Neural cell (in vitro differentiated cells): Measurements from ENCODE around the gene MEN1.

Experiments
- EZH2 ChIP-seq: fragments of 200-600, 300-800 bp; shearing (Covaris generic), sonication (generic); IDR thresholded peaks from 2 replicates; pipeline ENCODE4 v1.6.1; 2014; ENCODE audit warnings: antibody characterized with exemption, low read length, borderline replicate concordance, mild to moderate bottlenecking; ENCODE audit not compliant: insufficient read depth, poor library complexity, severe bottlenecking
- POLR2AphosphoS5 ChIP-seq: IDR thresholded peaks from 2 replicates; pipeline ENCODE4 v1.6.1; 2012
- TAF1 ChIP-seq: IDR thresholded peaks from 2 replicates; pipeline ENCODE4 v1.6.1; 2012; ENCODE audit warnings: low read depth
- TF ChIP-seq, protein P1 (sequence below): fragments of 450-650 bp; IDR thresholded peaks from 2 replicates; pipeline ENCODE4 v1.5.1; 2014; ENCODE audit warnings: antibody characterized with exemption, mild to moderate bottlenecking, moderate library complexity; ENCODE audit not compliant: poor library complexity, severe bottlenecking

DNA sequence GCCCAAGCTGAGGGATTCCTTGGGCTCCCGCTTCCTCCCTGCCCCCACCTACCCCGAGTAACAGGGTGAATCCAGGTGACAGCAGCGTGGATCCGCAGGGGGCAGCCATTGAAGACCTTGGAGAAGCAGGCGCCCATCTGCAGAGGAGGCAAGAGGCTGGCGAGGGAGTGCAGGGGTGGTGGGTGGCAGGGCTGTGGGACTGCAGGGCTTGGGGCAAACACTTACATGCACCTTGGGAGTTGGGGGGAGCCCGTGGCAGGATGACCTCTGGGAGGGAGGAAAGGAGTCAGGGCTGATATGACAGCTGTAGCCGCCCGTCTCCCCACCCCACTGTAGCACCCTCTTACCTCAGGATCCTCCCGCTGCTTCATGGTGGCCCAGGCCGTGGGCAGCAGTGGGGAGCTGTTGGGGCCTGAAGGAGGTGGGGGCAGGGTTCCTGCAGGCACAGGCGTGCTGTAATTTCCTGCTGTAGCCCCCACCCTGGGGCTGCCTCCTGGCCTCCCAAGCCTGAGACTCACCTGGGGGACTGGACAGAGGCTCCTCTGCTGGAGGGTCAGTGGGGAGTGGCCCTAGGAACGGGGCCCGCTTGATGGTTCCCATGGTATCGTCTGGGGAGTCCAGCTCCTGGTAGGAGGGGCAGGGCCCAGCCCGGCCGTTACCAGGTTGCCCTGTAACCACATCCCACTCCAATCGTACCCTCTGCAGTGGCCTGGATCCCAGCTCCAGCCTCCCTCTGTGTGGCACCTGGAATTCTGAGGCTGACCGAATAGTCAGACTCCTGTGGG is 13.4 kb downstream of the MEN1 start:
- TF ChIP-seq, protein P1, sequence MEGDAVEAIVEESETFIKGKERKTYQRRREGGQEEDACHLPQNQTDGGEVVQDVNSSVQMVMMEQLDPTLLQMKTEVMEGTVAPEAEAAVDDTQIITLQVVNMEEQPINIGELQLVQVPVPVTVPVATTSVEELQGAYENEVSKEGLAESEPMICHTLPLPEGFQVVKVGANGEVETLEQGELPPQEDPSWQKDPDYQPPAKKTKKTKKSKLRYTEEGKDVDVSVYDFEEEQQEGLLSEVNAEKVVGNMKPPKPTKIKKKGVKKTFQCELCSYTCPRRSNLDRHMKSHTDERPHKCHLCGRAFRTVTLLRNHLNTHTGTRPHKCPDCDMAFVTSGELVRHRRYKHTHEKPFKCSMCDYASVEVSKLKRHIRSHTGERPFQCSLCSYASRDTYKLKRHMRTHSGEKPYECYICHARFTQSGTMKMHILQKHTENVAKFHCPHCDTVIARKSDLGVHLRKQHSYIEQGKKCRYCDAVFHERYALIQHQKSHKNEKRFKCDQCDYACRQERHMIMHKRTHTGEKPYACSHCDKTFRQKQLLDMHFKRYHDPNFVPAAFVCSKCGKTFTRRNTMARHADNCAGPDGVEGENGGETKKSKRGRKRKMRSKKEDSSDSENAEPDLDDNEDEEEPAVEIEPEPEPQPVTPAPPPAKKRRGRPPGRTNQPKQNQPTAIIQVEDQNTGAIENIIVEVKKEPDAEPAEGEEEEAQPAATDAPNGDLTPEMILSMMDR, result no peak
- TF ChIP-seq POLR2AphosphoS5 (no peak), EZH2 (no peak), TAF1 (no peak)
